ENCODE results near the gene IL1R2. TPM values are rescaled to one million over a fixed set of nuclear protein-coding genes. Genes with fewer than 3 reads are reported as not detected.

IL1R2 gene
- total and polyA plus RNA-seq, 2 of the 13 experiments (the other 11 are each of a cell fraction or from before 2014, with no cell fraction given) = 3.6 to 7.3 TPM

- TF ChIP-seq TRAFD1 (CRISPR knock-in tag; IDR thresholded peaks at IDR 0.05; ENCODE audit: borderline replicate concordance) (no peak), WIZ (CRISPR knock-in tag; IDR thresholded peaks at IDR 0.05) (no peak), IRF9 (CRISPR knock-in tag; IDR thresholded peaks at IDR 0.05; ENCODE audit: borderline replicate concordance) (no peak), USF2 (IDR thresholded peaks at IDR 0.05; ENCODE audit: low read depth, low read length) (no peak), USF2 (CRISPR knock-in tag; IDR thresholded peaks at IDR 0.05; ENCODE audit: borderline replicate concordance) (no peak), ZNF329 (CRISPR knock-in tag; IDR thresholded peaks at IDR 0.05; ENCODE audit: low read depth) (no peak), MIER2 (CRISPR knock-in tag; IDR thresholded peaks at IDR 0.05) (no peak), ELF4 (CRISPR knock-in tag; IDR thresholded peaks at IDR 0.05; ENCODE audit: borderline replicate concordance) (no peak), MTERF4 (CRISPR knock-in tag; IDR thresholded peaks at IDR 0.05) (no peak), FOXM1 (CRISPR knock-in tag; IDR thresholded peaks at IDR 0.05) (no peak), MAZ (IDR thresholded peaks at IDR 0.05; ENCODE audit: borderline replicate concordance, low read depth, low read length) (no peak), MAZ (CRISPR knock-in tag; IDR thresholded peaks at IDR 0.05; ENCODE audit: low read depth) (no peak), TGIF2 (CRISPR knock-in tag; IDR thresholded peaks at IDR 0.05) (no peak), CREBL2 (CRISPR knock-in tag; IDR thresholded peaks at IDR 0.05; ENCODE audit: borderline replicate concordance) (no peak), POGZ (CRISPR knock-in tag; IDR thresholded peaks at IDR 0.05) (peak; percentile 55; the same call in 1 of the 2 replicates), ZNF770 (CRISPR knock-in tag; IDR thresholded peaks at IDR 0.05) (no peak), ZNF34 (CRISPR knock-in tag; IDR thresholded peaks at IDR 0.05; ENCODE audit: borderline replicate concordance) (no peak), LBX2 (CRISPR knock-in tag; IDR thresholded peaks at IDR 0.05; ENCODE audit: borderline replicate concordance) (no peak), ZBTB44 (CRISPR knock-in tag; IDR thresholded peaks at IDR 0.05) (no peak), ZNF629 (CRISPR knock-in tag; conservative IDR thresholded peaks at IDR 0.05) (no peak)
Observed at GRCh38 chr2:102059151-102059550, 67.4 kb downstream of the IL1R2 start (continued).
